Smooth muscle cell (in vitro differentiated cells): ENCODE results near the gene DLEC1. TPM values are rescaled to one million over a fixed set of nuclear protein-coding genes. Genes with fewer than 3 reads are reported as not detected.

ENCODE experiments used
- DNase-seq: peaks from one replicate; lab custom pipeline; 2025; ENCODE audit not compliant: unreplicated experiment; lab: John Stamatoyannopoulos, UW
- H2AFZ ChIP-seq: fragments of 200-600 bp; sonication (generic); 2 replicates; pipeline ENCODE4 v1.6.0; 2016; ENCODE audit warnings: antibody characterized with exemption, low read depth, mild to moderate bottlenecking
- H3F3A ChIP-seq: fragments of 200-600 bp; sonication (generic); 2 replicates; pipeline ENCODE4 v1.6.0; 2017; ENCODE audit warnings: antibody characterized with exemption, low read depth
- H3K27ac ChIP-seq: fragments of 200-600 bp; sonication (generic); 2 replicates; pipeline ENCODE4 v1.5.1; 2016; ENCODE audit warnings: low read depth, mild to moderate bottlenecking
- H3K27me3 ChIP-seq: fragments of 200-600 bp; sonication (generic); 2 replicates; pipeline ENCODE4 v1.6.1; 2016; ENCODE audit warnings: low read depth, mild to moderate bottlenecking
- H3K36me3 ChIP-seq: fragments of 200-600 bp; sonication (generic); 2 replicates; pipeline ENCODE4 v1.5.1; 2016; ENCODE audit warnings: low read depth
- H3K4me1 ChIP-seq: fragments of 200-600 bp; sonication (generic); 2 replicates; pipeline ENCODE4 v1.5.1; 2016; ENCODE audit warnings: low read depth
- H3K4me2 ChIP-seq: fragments of 200-600 bp; sonication (generic); 2 replicates; pipeline ENCODE4 v1.6.0; 2016; ENCODE audit warnings: mild to moderate bottlenecking
- H3K4me3 ChIP-seq: fragments of 200-600 bp; sonication (generic); 2 replicates; pipeline ENCODE4 v1.5.1; 2016; ENCODE audit warnings: mild to moderate bottlenecking
- H3K79me2 ChIP-seq: fragments of 200-600 bp; sonication (generic); 2 replicates; pipeline ENCODE4 v1.6.0; 2016; ENCODE audit warnings: low read depth, mild to moderate bottlenecking
- H3K9ac ChIP-seq: fragments of 200-600 bp; sonication (generic); 2 replicates; pipeline ENCODE4 v1.6.0; 2016; ENCODE audit warnings: low read depth
- H3K9me3 ChIP-seq: fragments of 200-600 bp; sonication (generic); replicated peaks from 2 replicates; pipeline ENCODE4 v1.5.1; 2016; ENCODE audit warnings: low read depth
- H4K20me1 ChIP-seq: fragments of 200-600 bp; sonication (generic); 2 replicates; pipeline ENCODE4 v1.6.0; 2016; ENCODE audit warnings: low read depth
- CTCF ChIP-seq: fragments of 200-600 bp; sonication (generic); IDR thresholded peaks from 2 replicates; pipeline ENCODE4 v1.5.1; 2017; ENCODE audit warnings: borderline replicate concordance, mild to moderate bottlenecking, antibody characterized with exemption; ENCODE audit not compliant: insufficient read depth, poor library complexity, severe bottlenecking
- WGBS: methylation state at CpG from one replicate; pipeline ENCODE4 v1.1.7; 2016; ENCODE audit warnings: low lambda C conversion rate; 5-methylcytosine and 5-hydroxymethylcytosine counted together
- polyA plus RNA-seq: library from polyadenylated mRNA; unstranded; fragments of >200 nt; fragmentation: Nextera tagmentation; extraction: Ambion mirVana; gene quantifications from 2 replicates; pipeline ENCODE4 v1.2.1, GENCODE V29; 2016
- total RNA-seq: library from RNA; depleted of rRNA; stranded (reverse); fragments of >200 nt; gene quantifications from 2 replicates; pipeline ENCODE4 v1.2.3, GENCODE V29; 2014

DLEC1 gene
- total and polyA plus RNA-seq, 2 experiments from 2014 or later, result 0.27 to 0.61 TPM

GRCh38 chr3:38107911-38108648 is 69.1 kb downstream of the DLEC1 start:
- H3K9me3 ChIP-seq, result peaks cover 8% of the 10 kb centered on the region
- WGBS, result 84% methylated on average over 7 of the region's 7 CpGs
- no peak overlapping the region for H3K27ac ChIP-seq
- H2AFZ ChIP-seq, result no peak overlapping the region
- no peaks in the 10 kb centered on the region for H3K79me2 ChIP-seq
- H3K36me3 ChIP-seq, result no peaks in the 10 kb centered on the region
- H3F3A ChIP-seq, result no peaks in the 10 kb centered on the region
- no peak overlapping the region for H3K4me2 ChIP-seq
- no peaks in the 10 kb centered on the region for H4K20me1 ChIP-seq
- TF ChIP-seq CTCF, result no peak
- no peaks in the 10 kb centered on the region for H3K27me3 ChIP-seq
- no peak overlapping the region for H3K4me3 ChIP-seq
- DNase-seq, result no peak
- H3K9ac ChIP-seq, result no peak overlapping the region
- H3K4me1 ChIP-seq, result no peaks in the 10 kb centered on the region

DNA sequence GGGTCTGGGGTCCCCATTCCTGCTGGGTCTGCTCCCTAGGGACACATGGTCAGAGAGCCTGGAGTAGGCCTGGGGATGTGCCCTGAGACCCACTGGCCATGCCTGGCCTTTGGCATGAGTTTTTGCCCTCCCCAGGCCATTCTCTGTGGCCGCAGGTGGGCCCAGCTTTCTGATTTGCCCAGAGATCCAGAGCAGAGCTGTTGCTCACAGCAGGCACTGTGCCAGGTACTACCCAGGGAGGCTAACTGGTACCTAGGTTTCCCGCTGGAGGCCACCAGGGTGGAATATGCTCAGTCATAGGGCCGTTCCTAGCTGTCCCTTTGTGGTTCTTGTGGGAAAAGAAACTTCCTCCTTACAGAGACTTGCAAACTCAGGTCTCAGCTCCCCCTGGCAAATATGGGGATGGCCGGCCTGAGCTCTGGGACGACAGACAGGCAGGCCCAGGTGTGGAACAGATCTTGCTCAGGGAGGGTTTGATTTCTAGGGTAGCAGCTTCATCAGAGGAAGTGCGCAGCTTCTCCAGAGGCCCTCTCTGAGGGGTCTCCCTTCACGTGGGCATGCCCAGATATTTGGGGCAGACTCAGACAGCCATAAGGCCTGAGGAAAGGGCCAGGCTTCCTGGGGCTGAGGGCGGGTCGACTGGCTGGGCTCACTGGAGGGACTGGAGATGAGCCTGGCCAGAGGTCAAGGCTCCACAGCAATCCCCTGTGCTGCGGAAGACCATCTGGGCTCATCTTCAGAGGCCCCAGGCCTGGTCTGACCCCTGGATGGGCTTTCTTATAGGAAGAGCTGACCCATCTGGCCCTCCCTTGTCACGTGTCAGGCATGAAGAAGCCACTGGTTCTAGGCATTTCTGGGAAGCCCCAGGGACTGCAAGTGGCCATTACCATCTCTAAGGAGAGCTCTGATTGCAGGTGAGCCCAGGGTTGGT is 69.9 kb downstream of the DLEC1 start:
- Histone ChIP-seq H3K79me2 (no peaks in the 10 kb centered on the region), H3K9ac (no peak overlapping the region), H3F3A (no peaks in the 10 kb centered on the region), H4K20me1 (no peaks in the 10 kb centered on the region), H3K27ac (no peak overlapping the region), H3K4me2 (no peak overlapping the region), H3K4me3 (no peak overlapping the region), H2AFZ (no peak overlapping the region), H3K27me3 (no peaks in the 10 kb centered on the region), H3K9me3 (peaks cover 8% of the 10 kb centered on the region), H3K4me1 (no peaks in the 10 kb centered on the region), H3K36me3 (no peaks in the 10 kb centered on the region)
- 92% methylated on average over 11 of the region's 11 CpGs for WGBS
- DNase-seq, result no peak
- no peak for TF ChIP-seq CTCF

DNA sequence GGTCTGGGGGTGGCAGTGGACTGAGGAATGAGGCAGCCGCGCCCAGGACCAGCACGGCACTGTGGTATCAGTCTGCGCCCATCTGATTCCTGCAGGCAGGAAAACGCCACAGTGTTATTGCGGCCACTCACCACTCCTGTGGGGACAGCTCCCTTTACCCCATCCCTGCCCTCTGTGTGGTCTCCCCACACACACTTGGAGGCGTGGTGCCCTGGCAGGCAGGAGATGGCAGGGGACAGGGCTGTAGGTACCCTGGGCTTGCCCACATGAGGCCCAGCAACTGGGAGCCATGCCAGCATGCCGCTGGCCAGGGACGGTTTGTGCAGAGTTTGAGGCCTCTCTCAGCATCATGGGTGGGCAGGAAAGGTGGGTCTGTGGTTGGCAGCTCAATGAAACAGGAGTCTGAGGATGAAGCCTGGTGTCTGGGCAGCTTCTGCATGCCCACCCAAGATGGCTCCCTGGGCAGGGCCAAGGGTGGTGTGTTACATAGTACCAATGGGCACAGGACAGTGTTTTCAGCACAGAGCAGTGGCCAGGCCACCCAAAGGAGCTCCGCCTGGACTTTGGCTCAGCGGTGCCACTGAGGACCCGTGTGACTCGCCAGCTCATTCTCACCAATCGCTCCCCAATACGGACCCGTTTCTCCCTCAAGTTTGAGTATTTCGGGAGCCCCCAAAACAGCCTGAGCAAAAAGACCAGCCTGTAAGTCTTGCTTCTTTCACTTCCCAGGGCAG is 70.7 kb downstream of the DLEC1 start:
- no peak for DNase-seq
- 91% methylated on average over 17 of the region's 17 CpGs for WGBS
- H3K4me1 ChIP-seq, result no peaks in the 10 kb centered on the region
- H4K20me1 ChIP-seq, result no peaks in the 10 kb centered on the region
- TF ChIP-seq CTCF, result no peak
- no peaks in the 10 kb centered on the region for H3K36me3 ChIP-seq
- H3K9ac ChIP-seq, result no peak overlapping the region
- H3K9me3 ChIP-seq, result peaks cover 8% of the 10 kb centered on the region
- H3K4me3 ChIP-seq, result no peak overlapping the region
- no peak overlapping the region for H3K4me2 ChIP-seq
- no peaks in the 10 kb centered on the region for H3K79me2 ChIP-seq
- H2AFZ ChIP-seq, result no peak overlapping the region
- H3F3A ChIP-seq, result no peaks in the 10 kb centered on the region
- H3K27me3 ChIP-seq, result no peaks in the 10 kb centered on the region
- H3K27ac ChIP-seq, result no peak overlapping the region
